PC-3 (cell line): ENCODE results near the gene CDH4. TPM values are rescaled to one million over a fixed set of nuclear protein-coding genes. Genes with fewer than 3 reads are reported as not detected.

ENCODE experiments used
- ATAC-seq: fragments of 200-7000 bp; cut with Tn5 transposase; 2 replicates; pipeline ENCODE4 v1.9.1; 2020; ENCODE audit warnings: mild to moderate bottlenecking, moderate library complexity
- BruUV-seq: library from RNA; stranded (reverse); fragments of 400-500 nt; replicated peaks from 2 replicates; lab custom pipeline; 2021; lab: Mats Ljungman, UMichigan
- CTCF ChIA-PET: fragments of 300-600 bp; sonication (Branson Sonifier 250); formaldehyde crosslinking; loops from one replicate; lab custom pipeline; 2022; ENCODE audit warnings: antibody characterized with exemption; lab: Charles Lee
- POLR2A ChIA-PET: fragments of 300-600 bp; sonication (Branson Sonifier 250); formaldehyde crosslinking; loops from one replicate; lab custom pipeline; 2022; ENCODE audit warnings: antibody characterized with exemption; ENCODE audit not compliant: unreplicated experiment; lab: Charles Lee
- DNase-seq: peaks from one replicate; pipeline ENCODE4 v3.0.0-alpha.2; 2015
- H2AFZ ChIP-seq: fragments of 300-600 bp; sonication (generic); 2 replicates; pipeline ENCODE4 v1.6.0; 2016; ENCODE audit warnings: antibody characterized with exemption, low read length
- H3F3A ChIP-seq: fragments of 300-600 bp; sonication (generic); one replicate; pipeline ENCODE4 v1.6.0; 2017; ENCODE audit warnings: antibody characterized with exemption, low read length, control low read depth, mild to moderate bottlenecking; ENCODE audit not compliant: unreplicated experiment
- H3K27ac ChIP-seq: fragments of 300-600 bp; sonication (generic); 2 replicates; pipeline ENCODE4 v1.5.1; 2016; ENCODE audit warnings: mild to moderate bottlenecking, low read length
- H3K27me3 ChIP-seq: fragments of 300-600 bp; sonication (generic); 2 replicates; pipeline ENCODE4 v1.6.1; 2016; ENCODE audit warnings: low read length, mixed read lengths
- H3K36me3 ChIP-seq: fragments of 300-600 bp; sonication (generic); 2 replicates; pipeline ENCODE4 v1.6.1; 2016; ENCODE audit warnings: low read depth, mixed run types, low read length, mixed read lengths
- H3K4me1 ChIP-seq: fragments of 300-600 bp; sonication (generic); 2 replicates; pipeline ENCODE4 v1.5.1; 2016; ENCODE audit warnings: low read length; ENCODE audit not compliant: insufficient read depth
- H3K4me2 ChIP-seq: fragments of 300-600 bp; sonication (generic); 2 replicates; pipeline ENCODE4 v1.6.0; 2016; ENCODE audit warnings: low read length
- H3K4me3 ChIP-seq: fragments of 300-600 bp; sonication (generic); 2 replicates; pipeline ENCODE4 v1.5.1; 2016; ENCODE audit warnings: mild to moderate bottlenecking, low read length, mixed read lengths
- H3K79me2 ChIP-seq: fragments of 300-600 bp; sonication (generic); 2 replicates; pipeline ENCODE4 v1.6.1; 2017; ENCODE audit warnings: low read length, mixed read lengths
- H3K9ac ChIP-seq: fragments of 300-600 bp; sonication (generic); 2 replicates; pipeline ENCODE4 v1.6.0; 2016; ENCODE audit warnings: mild to moderate bottlenecking, low read length
- H3K9me2 ChIP-seq: fragments of 300-600 bp; sonication (generic); replicated peaks from 2 replicates; pipeline ENCODE4 v1.6.1; 2016; ENCODE audit warnings: mixed run types, low read length, mixed read lengths
- H3K9me3 ChIP-seq: fragments of 300-600 bp; sonication (generic); 2 replicates; pipeline ENCODE4 v1.6.1; 2016; ENCODE audit warnings: low read length, mixed read lengths
- H4K20me1 ChIP-seq: fragments of 300-600 bp; sonication (generic); 2 replicates; pipeline ENCODE4 v1.6.1; 2016; ENCODE audit warnings: low read length, mixed read lengths
- CTCF ChIP-seq: fragments of 300-600 bp; sonication (generic); conservative IDR thresholded peaks from 2 replicates; pipeline ENCODE4 v1.5.1; 2017; ENCODE audit warnings: antibody characterized with exemption, low read depth, mild to moderate bottlenecking, low read length
- EZH2 ChIP-seq: fragments of 300-600 bp; sonication (generic); IDR thresholded peaks from one replicate; pipeline ENCODE4 v1.6.1; 2017; ENCODE audit warnings: antibody characterized with exemption, mild to moderate bottlenecking, low read length; ENCODE audit not compliant: unreplicated experiment
- EZH2phosphoT487 ChIP-seq: fragments of 300-600 bp; sonication (generic); IDR thresholded peaks from 2 replicates; pipeline ENCODE4 v1.6.1; 2018; ENCODE audit warnings: mild to moderate bottlenecking, antibody characterized with exemption, low read length, borderline replicate concordance
- intact Hi-C: fragments of 100-400 bp; cut with micrococcal nuclease; formaldehyde crosslinking; loops from 2 replicates; pipeline ENCODE4 v1.9.0; 2023
- total RNA-seq: library from RNA; depleted of rRNA; stranded (reverse); fragments of >200 nt; gene quantifications from 2 replicates; pipeline ENCODE4 v1.2.3, GENCODE V29; 2014

CDH4 gene
- total RNA-seq, 1 experiment from 2014 or later: not detected

DNA sequence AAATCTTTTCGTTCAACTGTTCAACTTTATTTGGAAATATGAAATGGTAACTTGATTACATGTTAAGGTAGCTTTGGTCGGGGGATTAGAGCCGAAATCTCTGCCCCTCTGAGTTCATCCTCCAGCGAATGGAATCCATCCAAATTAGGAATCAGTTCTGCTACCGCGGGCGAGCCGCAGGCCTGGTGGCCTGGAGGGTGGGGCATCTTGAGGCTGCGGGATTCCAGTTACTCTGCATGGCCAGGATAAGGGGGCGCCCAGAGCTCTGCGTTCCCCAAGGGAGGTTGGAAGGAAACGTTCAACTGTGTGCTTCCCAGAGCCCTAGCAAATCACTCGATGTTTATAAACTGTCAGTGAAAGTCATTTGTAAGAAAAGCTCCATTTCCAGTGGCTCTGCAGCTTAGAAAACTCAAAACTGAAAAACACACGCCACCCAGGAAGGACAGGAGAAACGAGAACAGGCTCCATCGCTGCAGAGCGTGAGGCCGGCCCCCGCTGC, 551.4 kb downstream of the CDH4 start:
- intact Hi-C loops: no loop called here
- POLR2A ChIA-PET: no interaction called here
- Histone ChIP-seq H3K4me1 (no peaks in the 10 kb centered on the region), H3K4me3 (peak overlapping the region; percentile 13; the same call in 1 of the 2 replicates), H4K20me1 (no peaks in the 10 kb centered on the region), H3K27ac (no peak overlapping the region), H3K9me3 (no peaks in the 10 kb centered on the region), H3K9me2 (no peaks in the 10 kb centered on the region), H3K9ac (no peak overlapping the region), H3K36me3 (no peaks in the 10 kb centered on the region), H2AFZ (peak overlapping the region; percentile 59; the same call in 1 of the 2 replicates), H3K79me2 (no peaks in the 10 kb centered on the region), H3F3A (no peaks in the 10 kb centered on the region), H3K27me3 (peaks cover 99% of the 10 kb centered on the region), H3K4me2 (peak overlapping the region; percentile 46)
- BruUV-seq: no TSS peak
- ATAC-seq (no peak), DNase-seq (no peak)
- TF ChIP-seq EZH2phosphoT487 (no peak), EZH2 (peak; percentile 73), CTCF (no peak)
- CTCF ChIA-PET: no interaction called here

DNA sequence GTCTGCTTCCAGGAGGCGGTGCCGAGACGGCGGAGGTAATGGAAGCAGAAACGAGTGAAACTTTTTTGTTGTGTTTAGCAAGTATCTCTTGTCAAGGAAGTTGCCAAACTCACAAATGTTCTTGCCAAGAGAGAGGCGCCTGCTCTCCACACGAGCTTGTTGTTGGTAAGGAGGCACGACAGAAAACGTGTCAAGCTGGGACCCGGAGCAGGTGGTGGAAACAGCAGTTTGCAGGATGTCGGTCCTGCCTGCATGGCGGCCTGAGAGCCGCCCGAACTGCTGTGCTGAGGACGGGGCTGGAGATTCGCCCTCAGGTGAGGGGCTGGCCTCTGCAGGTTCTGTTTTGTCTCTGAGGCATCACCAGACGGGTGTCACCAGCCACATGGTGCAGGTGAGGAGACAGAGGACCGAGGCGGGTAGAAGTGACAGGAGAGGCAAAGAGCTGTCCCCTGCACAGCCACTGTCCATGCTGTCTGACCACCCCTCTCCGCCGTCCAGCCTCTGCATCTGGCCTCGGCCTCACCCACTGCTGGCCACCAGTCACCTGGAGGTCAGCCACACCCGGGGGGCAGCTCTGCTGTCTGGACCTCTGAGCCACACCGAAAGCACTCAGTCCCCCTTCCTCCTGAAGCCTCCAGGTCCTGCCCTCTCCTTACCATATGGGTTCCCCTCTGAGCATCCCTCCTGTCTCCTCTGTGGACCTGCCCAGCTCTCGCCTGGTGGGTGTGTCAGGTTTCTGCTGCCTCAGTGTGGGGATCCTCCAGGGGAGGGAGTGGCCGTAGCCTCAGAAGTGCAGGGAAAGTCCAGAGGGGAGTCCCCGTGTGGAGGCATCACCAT, 552.1 kb downstream of the CDH4 start:
- H3K4me3 ChIP-seq: peak overlapping the region; percentile 13; the same call in 1 of the 2 replicates
- no peaks in the 10 kb centered on the region for H3K9me3 ChIP-seq
- H3K4me2 ChIP-seq: peak overlapping the region; percentile 46
- no peak for DNase-seq
- no peaks in the 10 kb centered on the region for H3K4me1 ChIP-seq
- no peaks in the 10 kb centered on the region for H3K9me2 ChIP-seq
- ChIA-PET POLR2A (no interaction called here), CTCF (no interaction called here)
- peaks cover 99% of the 10 kb centered on the region for H3K27me3 ChIP-seq
- intact Hi-C loops: no loop called here
- peak overlapping the region; percentile 59; the same call in 1 of the 2 replicates for H2AFZ ChIP-seq
- H3K27ac ChIP-seq: no peak overlapping the region
- no peak overlapping the region for H3K9ac ChIP-seq
- no TSS peak for BruUV-seq
- H3K36me3 ChIP-seq: no peaks in the 10 kb centered on the region
- no peaks in the 10 kb centered on the region for H3F3A ChIP-seq
- H4K20me1 ChIP-seq: no peaks in the 10 kb centered on the region
- H3K79me2 ChIP-seq: no peaks in the 10 kb centered on the region
- TF ChIP-seq CTCF (no peak), EZH2 (no peak), EZH2phosphoT487 (no peak)
- no peak for ATAC-seq

GRCh38 chr20:61804752-61805295, 552.8 kb downstream of the CDH4 start:
- H3K79me2 ChIP-seq: no peaks in the 10 kb centered on the region
- no peaks in the 10 kb centered on the region for H3F3A ChIP-seq
- H3K9me2 ChIP-seq: no peaks in the 10 kb centered on the region
- H3K36me3 ChIP-seq: no peaks in the 10 kb centered on the region
- no peak overlapping the region for H3K9ac ChIP-seq
- ATAC-seq (no peak), DNase-seq (no peak)
- H3K27ac ChIP-seq: no peak overlapping the region
- ChIA-PET POLR2A (no interaction called here), CTCF (no interaction called here)
- H3K9me3 ChIP-seq: no peaks in the 10 kb centered on the region
- no peak overlapping the region for H2AFZ ChIP-seq
- TF ChIP-seq EZH2phosphoT487 (no peak), EZH2 (no peak)
- no peak overlapping the region for H3K4me3 ChIP-seq
- intact Hi-C loops: no loop called here
- H3K4me2 ChIP-seq: no peak overlapping the region
- H3K27me3 ChIP-seq: peaks cover 99% of the 10 kb centered on the region
- H4K20me1 ChIP-seq: no peaks in the 10 kb centered on the region
- no peaks in the 10 kb centered on the region for H3K4me1 ChIP-seq
- BruUV-seq: no TSS peak
